ENCODE results near the gene LRRC27.
"Not testable (repeated sequence)": the region's sequence is repeated elsewhere in the genome, so short reads cannot be mapped to it uniquely, and the experiment has no call there.

LRRC27 gene

GRCh38 chr10:132310701-132311337 is 21.2 kb upstream of the LRRC27 start:
- DNase-seq (ENCODE audit: low read depth): no peak
- peaks cover 12% of the 10 kb centered on the region for H3K4me1 ChIP-seq (ENCODE audit: control insufficient read depth, insufficient read depth, low read length)
- H3K36me3 ChIP-seq (ENCODE audit: control insufficient read depth, insufficient read depth, low read length, severe bottlenecking): no peaks in the 10 kb centered on the region
- no peak overlapping the region for H3K9ac ChIP-seq (ENCODE audit: low read length)
- no peaks in the 10 kb centered on the region for H3K27me3 ChIP-seq (replicated peaks; ENCODE audit: control insufficient read depth, insufficient read depth, low read length)
- H3K4me3 ChIP-seq (ENCODE audit: low read length): no peak overlapping the region
- peaks cover 6% of the 10 kb centered on the region for H3K9me3 ChIP-seq (ENCODE audit: control insufficient read depth, low read length)

- no peaks in the 10 kb centered on the region for H3K27me3 ChIP-seq (replicated peaks; ENCODE audit: control insufficient read depth, insufficient read depth, low read length)
- H3K4me3 ChIP-seq (ENCODE audit: low read length): no peak overlapping the region
- peaks cover 6% of the 10 kb centered on the region for H3K9me3 ChIP-seq (ENCODE audit: control insufficient read depth, low read length)
- H3K36me3 ChIP-seq (ENCODE audit: control insufficient read depth, insufficient read depth, low read length, severe bottlenecking): no peaks in the 10 kb centered on the region
- H3K9ac ChIP-seq (ENCODE audit: low read length): no peak overlapping the region
- peaks cover 12% of the 10 kb centered on the region for H3K4me1 ChIP-seq (ENCODE audit: control insufficient read depth, insufficient read depth, low read length)
- DNase-seq (ENCODE audit: low read depth): no peak
Observed at GRCh38 chr10:132311338-132311939, 20.6 kb upstream of the LRRC27 start.

- no peaks in the 10 kb centered on the region for H3K36me3 ChIP-seq (ENCODE audit: control insufficient read depth, insufficient read depth, low read length, severe bottlenecking)
- DNase-seq (ENCODE audit: low read depth): no peak
- peaks cover 6% of the 10 kb centered on the region for H3K4me1 ChIP-seq (ENCODE audit: control insufficient read depth, insufficient read depth, low read length)
- no peak overlapping the region for H3K4me3 ChIP-seq (ENCODE audit: low read length)
- H3K27me3 ChIP-seq (replicated peaks; ENCODE audit: control insufficient read depth, insufficient read depth, low read length): no peaks in the 10 kb centered on the region
- no peak overlapping the region for H3K9ac ChIP-seq (ENCODE audit: low read length)
- peaks cover 6% of the 10 kb centered on the region for H3K9me3 ChIP-seq (ENCODE audit: control insufficient read depth, low read length)
Observed at GRCh38 chr10:132313305-132313704, 18.7 kb upstream of the LRRC27 start.

- H3K4me1 ChIP-seq (ENCODE audit: control insufficient read depth, insufficient read depth, low read length): peaks cover 2% of the 10 kb centered on the region
Observed at GRCh38 chr10:132313865-132314264, 18.1 kb upstream of the LRRC27 start.

GRCh38 chr10:132314336-132314735 is 17.7 kb upstream of the LRRC27 start:
- Histone ChIP-seq H3K4me3 (ENCODE audit: low read length) (no peak overlapping the region), H3K4me1 (ENCODE audit: control insufficient read depth, insufficient read depth, low read length) (peaks cover 3% of the 10 kb centered on the region), H3K9ac (ENCODE audit: low read length) (no peak overlapping the region), H3K36me3 (ENCODE audit: control insufficient read depth, insufficient read depth, low read length, severe bottlenecking) (no peaks in the 10 kb centered on the region), H3K9me3 (ENCODE audit: control insufficient read depth, low read length) (peaks cover 6% of the 10 kb centered on the region), H3K27me3 (replicated peaks; ENCODE audit: control insufficient read depth, insufficient read depth, low read length) (no peaks in the 10 kb centered on the region)
- no peak for DNase-seq (ENCODE audit: low read depth)

More at GRCh38 chr10:132313865-132314264, 18.1 kb upstream of the LRRC27 start:
- H3K4me3 ChIP-seq (ENCODE audit: low read length): no peak overlapping the region
- peaks cover 6% of the 10 kb centered on the region for H3K9me3 ChIP-seq (ENCODE audit: control insufficient read depth, low read length)
- H3K9ac ChIP-seq (ENCODE audit: low read length): no peak overlapping the region
- no peaks in the 10 kb centered on the region for H3K36me3 ChIP-seq (ENCODE audit: control insufficient read depth, insufficient read depth, low read length, severe bottlenecking)
- no peaks in the 10 kb centered on the region for H3K27me3 ChIP-seq (replicated peaks; ENCODE audit: control insufficient read depth, insufficient read depth, low read length)
- DNase-seq (ENCODE audit: low read depth): no peak

- not testable (repeated sequence) for H3K4me1 ChIP-seq (ENCODE audit: control insufficient read depth, insufficient read depth, low read length); H3K9me3 ChIP-seq (ENCODE audit: control insufficient read depth, low read length); H3K4me3 ChIP-seq (ENCODE audit: low read length); DNase-seq (ENCODE audit: low read depth); H3K36me3 ChIP-seq (ENCODE audit: control insufficient read depth, insufficient read depth, low read length, severe bottlenecking); H3K27me3 ChIP-seq (replicated peaks; ENCODE audit: control insufficient read depth, insufficient read depth, low read length); H3K9ac ChIP-seq (ENCODE audit: low read length)
Observed at GRCh38 chr10:132314881-132315280, 17.1 kb upstream of the LRRC27 start.

- Histone ChIP-seq H3K36me3 (ENCODE audit: control insufficient read depth, insufficient read depth, low read length, severe bottlenecking) (no peaks in the 10 kb centered on the region), H3K9ac (ENCODE audit: low read length) (no peak overlapping the region), H3K4me1 (ENCODE audit: control insufficient read depth, insufficient read depth, low read length) (peaks cover 20% of the 10 kb centered on the region), H3K27me3 (replicated peaks; ENCODE audit: control insufficient read depth, insufficient read depth, low read length) (no peaks in the 10 kb centered on the region), H3K4me3 (ENCODE audit: low read length) (no peak overlapping the region), H3K9me3 (ENCODE audit: control insufficient read depth, low read length) (peaks cover 6% of the 10 kb centered on the region)
- DNase-seq (ENCODE audit: low read depth): no peak
Observed at GRCh38 chr10:132316133-132316532, 15.9 kb upstream of the LRRC27 start.

- DNase-seq (ENCODE audit: low read depth); H3K4me3 ChIP-seq (ENCODE audit: low read length); H3K9ac ChIP-seq (ENCODE audit: low read length); H3K27me3 ChIP-seq (replicated peaks; ENCODE audit: control insufficient read depth, insufficient read depth, low read length); H3K9me3 ChIP-seq (ENCODE audit: control insufficient read depth, low read length); H3K36me3 ChIP-seq (ENCODE audit: control insufficient read depth, insufficient read depth, low read length, severe bottlenecking): not testable (repeated sequence)
- H3K4me1 ChIP-seq (ENCODE audit: control insufficient read depth, insufficient read depth, low read length): peaks cover 29% of the 10 kb centered on the region
Observed at GRCh38 chr10:132317477-132317876, 14.5 kb upstream of the LRRC27 start.

GRCh38 chr10:132319853-132320653 is 11.9 kb upstream of the LRRC27 start:
- peaks cover 52% of the 10 kb centered on the region for H3K4me1 ChIP-seq (ENCODE audit: control insufficient read depth, insufficient read depth, low read length)
- no peaks in the 10 kb centered on the region for H3K27me3 ChIP-seq (replicated peaks; ENCODE audit: control insufficient read depth, insufficient read depth, low read length)
- peak overlapping the region; percentile 20 for H3K4me3 ChIP-seq (ENCODE audit: low read length)
- DNase-seq (ENCODE audit: low read depth): peak; percentile 89
- no peaks in the 10 kb centered on the region for H3K9me3 ChIP-seq (ENCODE audit: control insufficient read depth, low read length)
- H3K9ac ChIP-seq (ENCODE audit: low read length): peak overlapping the region; percentile 74
- H3K36me3 ChIP-seq (ENCODE audit: control insufficient read depth, insufficient read depth, low read length, severe bottlenecking): no peaks in the 10 kb centered on the region

- no peaks in the 10 kb centered on the region for H3K36me3 ChIP-seq (ENCODE audit: control insufficient read depth, insufficient read depth, low read length, severe bottlenecking)
Observed at GRCh38 chr10:132320654-132321469, 11.1 kb upstream of the LRRC27 start.

GRCh38 chr10:132321726-132322125 is 10.3 kb upstream of the LRRC27 start:
- no peak overlapping the region for H3K4me3 ChIP-seq (ENCODE audit: low read length)

More at GRCh38 chr10:132320654-132321469, 11.1 kb upstream of the LRRC27 start:
- Histone ChIP-seq H3K9me3 (ENCODE audit: control insufficient read depth, low read length) (no peaks in the 10 kb centered on the region), H3K4me1 (ENCODE audit: control insufficient read depth, insufficient read depth, low read length) (peaks cover 54% of the 10 kb centered on the region), H3K9ac (ENCODE audit: low read length) (peak overlapping the region; percentile 74), H3K27me3 (replicated peaks; ENCODE audit: control insufficient read depth, insufficient read depth, low read length) (no peaks in the 10 kb centered on the region), H3K4me3 (ENCODE audit: low read length) (peak overlapping the region; percentile 20)
- DNase-seq (ENCODE audit: low read depth): no peak

More at GRCh38 chr10:132321726-132322125, 10.3 kb upstream of the LRRC27 start:
- DNase-seq (ENCODE audit: low read depth): no peak
- Histone ChIP-seq H3K36me3 (ENCODE audit: control insufficient read depth, insufficient read depth, low read length, severe bottlenecking) (peaks cover 1% of the 10 kb centered on the region), H3K9me3 (ENCODE audit: control insufficient read depth, low read length) (no peaks in the 10 kb centered on the region), H3K4me1 (ENCODE audit: control insufficient read depth, insufficient read depth, low read length) (peaks cover 62% of the 10 kb centered on the region), H3K27me3 (replicated peaks; ENCODE audit: control insufficient read depth, insufficient read depth, low read length) (no peaks in the 10 kb centered on the region), H3K9ac (ENCODE audit: low read length) (no peak overlapping the region)
